C4-2B (cell line): ENCODE measurements around the gene TIGD6.

Experiments
- ZFX ChIP-seq: fragments of 450-650 bp; IDR thresholded peaks from 2 replicates; pipeline ENCODE4 v1.6.1; 2017
- TF ChIP-seq, protein P1 (sequence below): fragments of 450-650 bp; conservative IDR thresholded peaks from 2 replicates; pipeline ENCODE4 v1.5.1; 2017; ENCODE audit warnings: mild to moderate bottlenecking

DNA sequence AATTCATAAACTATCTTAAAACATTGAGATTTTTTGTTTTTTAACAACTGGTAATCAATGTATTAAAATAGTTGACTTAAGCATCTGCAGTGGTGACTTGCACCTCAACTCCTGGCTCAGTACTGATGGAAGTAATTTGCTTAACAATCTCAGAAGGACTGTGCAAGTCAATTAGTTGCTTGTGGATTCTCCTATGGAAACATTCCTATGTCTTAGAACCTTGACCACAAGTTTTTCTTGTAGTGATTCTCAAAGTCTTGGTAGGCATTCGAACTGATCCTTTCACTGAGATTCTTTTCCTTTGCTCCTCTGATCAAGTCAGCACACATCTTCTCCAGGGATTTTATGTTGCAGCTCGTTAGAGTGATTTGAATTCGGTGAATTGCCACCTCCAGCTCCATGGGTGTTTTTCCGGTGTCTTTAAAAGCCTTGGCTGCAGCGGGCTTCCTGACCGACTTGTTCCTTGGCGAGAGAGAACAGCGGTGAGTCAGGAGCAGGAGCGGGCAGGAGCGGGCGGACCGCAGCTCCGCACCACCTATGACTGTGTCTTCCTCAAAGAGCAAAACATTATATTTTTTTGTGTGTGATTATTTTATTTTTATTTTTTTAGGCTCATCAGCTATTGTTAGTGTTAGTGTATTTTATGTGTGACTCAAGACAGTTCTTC lies 21.2 kb upstream of the TIGD6 start:
- TF ChIP-seq, protein P1, sequence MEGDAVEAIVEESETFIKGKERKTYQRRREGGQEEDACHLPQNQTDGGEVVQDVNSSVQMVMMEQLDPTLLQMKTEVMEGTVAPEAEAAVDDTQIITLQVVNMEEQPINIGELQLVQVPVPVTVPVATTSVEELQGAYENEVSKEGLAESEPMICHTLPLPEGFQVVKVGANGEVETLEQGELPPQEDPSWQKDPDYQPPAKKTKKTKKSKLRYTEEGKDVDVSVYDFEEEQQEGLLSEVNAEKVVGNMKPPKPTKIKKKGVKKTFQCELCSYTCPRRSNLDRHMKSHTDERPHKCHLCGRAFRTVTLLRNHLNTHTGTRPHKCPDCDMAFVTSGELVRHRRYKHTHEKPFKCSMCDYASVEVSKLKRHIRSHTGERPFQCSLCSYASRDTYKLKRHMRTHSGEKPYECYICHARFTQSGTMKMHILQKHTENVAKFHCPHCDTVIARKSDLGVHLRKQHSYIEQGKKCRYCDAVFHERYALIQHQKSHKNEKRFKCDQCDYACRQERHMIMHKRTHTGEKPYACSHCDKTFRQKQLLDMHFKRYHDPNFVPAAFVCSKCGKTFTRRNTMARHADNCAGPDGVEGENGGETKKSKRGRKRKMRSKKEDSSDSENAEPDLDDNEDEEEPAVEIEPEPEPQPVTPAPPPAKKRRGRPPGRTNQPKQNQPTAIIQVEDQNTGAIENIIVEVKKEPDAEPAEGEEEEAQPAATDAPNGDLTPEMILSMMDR, result no peak
- TF ChIP-seq ZFX, result no peak
